GM12878 (cell line): ENCODE data around the gene COL8A2. TPM values are rescaled to one million over a fixed set of nuclear protein-coding genes. Genes with fewer than 3 reads are reported as not detected.

ENCODE experiments used
- CBFB ChIP-seq: IDR thresholded peaks from 2 replicates; pipeline ENCODE4 v1.6.1; 2016; ENCODE audit warnings: antibody characterized with exemption, low read depth
- HSF1 ChIP-seq: fragments of 150-350 bp; IDR thresholded peaks from 2 replicates; pipeline ENCODE4 v1.6.1; 2014; ENCODE audit warnings: mild to moderate bottlenecking, low read depth, low read length
- MYB ChIP-seq: fragments of 150-350 bp; IDR thresholded peaks from 2 replicates; pipeline ENCODE4 v1.6.1; 2014; ENCODE audit warnings: mild to moderate bottlenecking, low read depth, low read length, borderline replicate concordance
- NKRF ChIP-seq: fragments of 450-650 bp; conservative IDR thresholded peaks from 2 replicates; pipeline ENCODE4 v1.6.1; 2017; ENCODE audit warnings: mild to moderate bottlenecking, moderate library complexity
- PAX5 ChIP-seq: IDR thresholded peaks from 2 replicates; pipeline ENCODE4 v1.6.1; 2011; ENCODE audit warnings: low read depth, low read length, borderline replicate concordance
- PRDM15 ChIP-seq: fragments of 450-650 bp; formaldehyde crosslinking; IDR thresholded peaks from 2 replicates; pipeline ENCODE4 v1.4.0; 2020; ENCODE audit warnings: mild to moderate bottlenecking, moderate library complexity
- SREBF1 ChIP-seq: IDR thresholded peaks from 2 replicates; pipeline ENCODE4 v1.6.1; 2012; ENCODE audit warnings: mild to moderate bottlenecking, low read length
- SUPT20H ChIP-seq: IDR thresholded peaks from 2 replicates; pipeline ENCODE4 v1.6.1; 2011; ENCODE audit warnings: low read depth, mild to moderate bottlenecking, low read length, moderate library complexity, borderline replicate concordance; ENCODE audit not compliant: control insufficient read depth
- SUZ12 ChIP-seq: fragments of 200-600 bp; sonication (generic); IDR thresholded peaks from one replicate; pipeline ENCODE4 v1.6.1; 2018; ENCODE audit warnings: antibody characterized with exemption, mild to moderate bottlenecking; ENCODE audit not compliant: unreplicated experiment
- TARDBP ChIP-seq: IDR thresholded peaks from 2 replicates; pipeline ENCODE4 v1.6.1; 2016; ENCODE audit warnings: borderline replicate concordance
- YBX1 ChIP-seq: fragments of 450-650 bp; IDR thresholded peaks from 2 replicates; pipeline ENCODE4 v1.6.1; 2016; ENCODE audit warnings: antibody characterized with exemption
- ZBED1 ChIP-seq: IDR thresholded peaks from 2 replicates; pipeline ENCODE4 v1.6.1; 2016; ENCODE audit warnings: borderline replicate concordance
- ZBTB11 ChIP-seq: fragments of 450-650 bp; formaldehyde crosslinking; IDR thresholded peaks from 2 replicates; pipeline ENCODE4 v1.5.0; 2022; ENCODE audit warnings: mild to moderate bottlenecking, missing genetic modification characterization
- ZBTB4 ChIP-seq: fragments of 450-650 bp; formaldehyde crosslinking; IDR thresholded peaks from 2 replicates; pipeline ENCODE4 v1.4.0; 2022; ENCODE audit warnings: mild to moderate bottlenecking, moderate library complexity
- polyA plus RNA-seq, 11 experiments: library from polyadenylated mRNA; depleted of rRNA in 4 of 11; unstranded in 6 of 11; stranded (reverse) in 5 of 11; fragments of >200 nt; fragmentation: Nextera tagmentation in 4 of 11; fragmentation: Illumina TruSeq in 1 of 11; extraction: Ambion mirVana in 4 of 11; extraction: Trizol in 1 of 11; gene quantifications; 1 replicate in 1 of 11; 2 replicates in 10 of 11; pipeline versions ENCODE4 v1.2.1 to v1.2.3, GENCODE V29; 2011 to 2016; ENCODE audit warnings: inconsistent platforms in 2 of 11, missing spikeins in 2 of 11, low read depth in 1 of 11
- total RNA-seq, 4 experiments: library from RNA; depleted of rRNA in 3 of 4; stranded (reverse); fragments of >200 nt in 3 of 4; fragmentation: Illumina TruSeq in 1 of 4; extraction: Trizol in 1 of 4; gene quantifications; 2 replicates each; pipeline versions ENCODE4 v1.2.1 to v1.2.3, GENCODE V29; 2013 to 2021

Gene COL8A2
- total and polyA plus RNA-seq, 10 of the 15 experiments (the other 5 are each of a cell fraction or from before 2014, with no cell fraction given): 0.01 TPM; not detected in 9

GRCh38 chr1:36149973-36150295, 24.9 kb upstream of the COL8A2 start (continued):
- no peak for TF ChIP-seq ZBTB4
- no peak for TF ChIP-seq HSF1
- no peak for TF ChIP-seq SREBF1
- no peak for TF ChIP-seq PRDM15 (CRISPR knock-in tag)
- TF ChIP-seq YBX1: no peak
- no peak for TF ChIP-seq ZBTB11 (CRISPR knock-in tag)
- TF ChIP-seq NKRF: no peak
- no peak for TF ChIP-seq CBFB
- no peak for TF ChIP-seq TARDBP
- no peak for TF ChIP-seq MYB
- no peak for TF ChIP-seq SUZ12
- TF ChIP-seq SUPT20H: no peak
- TF ChIP-seq PAX5: no peak
- TF ChIP-seq ZBED1: no peak
